OCI-LY7 (cell line): ENCODE measurements around the gene ZNF831. TPM values are rescaled to one million over a fixed set of nuclear protein-coding genes. Genes with fewer than 3 reads are reported as not detected.

ENCODE experiments used
- BruUV-seq: library from RNA; stranded (reverse); fragments of 400-500 nt; replicated peaks from 2 replicates; lab custom pipeline; 2021; lab: Mats Ljungman, UMichigan
- CTCF ChIA-PET: fragments of 300-600 bp; sonication (Branson Sonifier 250); formaldehyde crosslinking; loops from one replicate; lab custom pipeline; 2022; ENCODE audit warnings: antibody characterized with exemption; ENCODE audit not compliant: unreplicated experiment; lab: Charles Lee
- POLR2A ChIA-PET: fragments of 300-600 bp; sonication (Branson Sonifier 250); formaldehyde crosslinking; loops from one replicate; lab custom pipeline; 2022; ENCODE audit warnings: antibody characterized with exemption; lab: Charles Lee
- DNase-seq: peaks from one replicate; pipeline ENCODE4 v3.0.0-alpha.2; 2015; ENCODE audit warnings: low spot score
- H2AFZ ChIP-seq: fragments of 200-600 bp; sonication (generic), shearing (Covaris generic); 2 replicates; pipeline ENCODE4 v1.6.1; 2014; ENCODE audit warnings: mild to moderate bottlenecking, antibody characterized with exemption, low read length, moderate library complexity
- H3K27ac ChIP-seq: fragments of 200-600 bp; sonication (generic); 2 replicates; pipeline ENCODE4 v1.5.1; 2014; ENCODE audit warnings: mixed run types, low read depth, mild to moderate bottlenecking, moderate library complexity, low read length, inconsistent platforms; ENCODE audit not compliant: poor library complexity, severe bottlenecking
- H3K36me3 ChIP-seq: fragments of 200-600 bp; sonication (generic); 2 replicates; pipeline ENCODE4 v1.6.1; 2014; ENCODE audit warnings: mild to moderate bottlenecking, antibody characterized with exemption, low read length, moderate library complexity, mixed read lengths; ENCODE audit not compliant: insufficient read depth
- H3K4me1 ChIP-seq: fragments of 200-600 bp; sonication (generic); 2 replicates; pipeline ENCODE4 v1.5.1; 2014; ENCODE audit warnings: mild to moderate bottlenecking, low read length; ENCODE audit not compliant: insufficient read depth, poor library complexity, severe bottlenecking
- H3K4me2 ChIP-seq: fragments of 200-600 bp; sonication (generic); 2 replicates; pipeline ENCODE4 v1.6.1; 2014; ENCODE audit warnings: mild to moderate bottlenecking, low read length
- H3K4me3 ChIP-seq: fragments of 200-600 bp; sonication (generic); 2 replicates; pipeline ENCODE4 v1.5.1; 2014; ENCODE audit warnings: mild to moderate bottlenecking, low read depth, low read length; ENCODE audit not compliant: poor library complexity, severe bottlenecking
- H3K79me2 ChIP-seq: fragments of 200-600 bp; sonication (generic); 2 replicates; pipeline ENCODE4 v1.6.1; 2016; ENCODE audit warnings: low read depth, mild to moderate bottlenecking, low read length, moderate library complexity, mixed read lengths; ENCODE audit not compliant: insufficient read depth
- H3K9me2 ChIP-seq: fragments of 200-600 bp; sonication (generic); 2 replicates; pipeline ENCODE4 v1.6.1; 2016; ENCODE audit warnings: mild to moderate bottlenecking, low read length, mixed read lengths; ENCODE audit not compliant: insufficient read depth
- H3K9me3 ChIP-seq: fragments of 200-600 bp; sonication (generic); 2 replicates; pipeline ENCODE4 v1.6.1; 2014; ENCODE audit warnings: mild to moderate bottlenecking, mixed run types, low read length, mixed read lengths
- H4K20me1 ChIP-seq: fragments of 200-600 bp; sonication (generic); 2 replicates; pipeline ENCODE4 v1.6.1; 2014; ENCODE audit warnings: mild to moderate bottlenecking, antibody characterized with exemption, low read length, moderate library complexity, mixed read lengths; ENCODE audit not compliant: insufficient read depth
- CTCF ChIP-seq: fragments of 200-600 bp; sonication (generic); conservative IDR thresholded peaks from 2 replicates; pipeline ENCODE4 v1.5.1; 2014; ENCODE audit warnings: mild to moderate bottlenecking, antibody characterized with exemption, low read length, moderate library complexity, mixed read lengths
- EZH2phosphoT487 ChIP-seq: fragments of 200-600 bp; sonication (generic); IDR thresholded peaks from 2 replicates; pipeline ENCODE4 v1.6.1; 2018; ENCODE audit warnings: low read depth, borderline replicate concordance, mild to moderate bottlenecking, mixed run types, antibody characterized with exemption, low read length, moderate library complexity, mixed read lengths
- intact Hi-C: fragments of 100-400 bp; cut with micrococcal nuclease; formaldehyde crosslinking; loops from one replicate; pipeline ENCODE4 v1.10.0; 2022; ENCODE audit not compliant: unreplicated experiment
- total RNA-seq, 2 experiments: library from RNA; depleted of rRNA in 1 of 2; stranded (reverse); fragments of >200 nt in 1 of 2; shearing (Covaris generic) in 1 of 2; gene quantifications; 2 replicates each; pipeline ENCODE4 v1.2.3, GENCODE V29; 2014 to 2022

The ZNF831 gene
- total RNA-seq, 2 experiments from 2014 or later, result 5.9 to 6.3 TPM

- H2AFZ ChIP-seq, result no peak overlapping the region
- BruUV-seq, result no TSS peak
- no peak for DNase-seq
- intact Hi-C loops, result no loop called here
- peaks cover 8% of the 10 kb centered on the region for H3K4me1 ChIP-seq
- H3K27ac ChIP-seq, result no peak overlapping the region
- H3K9me3 ChIP-seq, result no peaks in the 10 kb centered on the region
- no peaks in the 10 kb centered on the region for H3K9me2 ChIP-seq
- no peaks in the 10 kb centered on the region for H4K20me1 ChIP-seq
- no peaks in the 10 kb centered on the region for H3K79me2 ChIP-seq
- POLR2A ChIA-PET, result interaction anchor here (0.8 to 1.3 kb wide), 2 partner anchors 29 to 174 kb away, joined by 3 to 5 read pairs; no protein-coding TSS in a partner anchor
- CTCF ChIA-PET, result interaction anchor here (1.0 kb wide), 1 partner anchor 43 kb away, joined by 3 read pairs; no protein-coding TSS in a partner anchor
- no peak overlapping the region for H3K4me2 ChIP-seq
- H3K4me3 ChIP-seq, result no peak overlapping the region
- TF ChIP-seq EZH2phosphoT487 (no peak), CTCF (no peak)
- H3K36me3 ChIP-seq, result no peaks in the 10 kb centered on the region
Measured at GRCh38 chr20:59152559-59153354, 10.9 kb upstream of the ZNF831 start.

- intact Hi-C loops, result no loop called here
- Histone ChIP-seq H3K36me3 (no peaks in the 10 kb centered on the region), H3K79me2 (no peaks in the 10 kb centered on the region), H3K4me3 (no peak overlapping the region), H2AFZ (no peak overlapping the region), H3K27ac (no peak overlapping the region), H3K4me1 (peaks cover 8% of the 10 kb centered on the region), H3K9me2 (no peaks in the 10 kb centered on the region), H3K9me3 (no peaks in the 10 kb centered on the region), H4K20me1 (no peaks in the 10 kb centered on the region), H3K4me2 (no peak overlapping the region)
- CTCF ChIA-PET, result no interaction called here
- BruUV-seq, result no TSS peak
- TF ChIP-seq EZH2phosphoT487 (no peak), CTCF (no peak)
- POLR2A ChIA-PET, result interaction anchor here (0.8 to 1.3 kb wide), 2 partner anchors 30 to 175 kb away, joined by 3 to 5 read pairs; no protein-coding TSS in a partner anchor
- DNase-seq, result no peak
Measured at GRCh38 chr20:59153355-59153681, 10.3 kb upstream of the ZNF831 start.

- POLR2A ChIA-PET, result interaction anchor here (0.8 to 1.3 kb wide), 2 partner anchors 30 to 175 kb away, joined by 3 to 5 read pairs; no protein-coding TSS in a partner anchor
- no peaks in the 10 kb centered on the region for H3K79me2 ChIP-seq
- H4K20me1 ChIP-seq, result no peaks in the 10 kb centered on the region
- BruUV-seq, result no TSS peak
- H2AFZ ChIP-seq, result no peak overlapping the region
- H3K9me3 ChIP-seq, result no peaks in the 10 kb centered on the region
- H3K36me3 ChIP-seq, result no peaks in the 10 kb centered on the region
- no peak overlapping the region for H3K4me2 ChIP-seq
- peak; percentile 19 for DNase-seq
- H3K4me3 ChIP-seq, result no peak overlapping the region
- peaks cover 8% of the 10 kb centered on the region for H3K4me1 ChIP-seq
- CTCF ChIA-PET, result no interaction called here
- no peak for TF ChIP-seq CTCF
- no peak for TF ChIP-seq EZH2phosphoT487
- no peaks in the 10 kb centered on the region for H3K9me2 ChIP-seq
- no peak overlapping the region for H3K27ac ChIP-seq
- intact Hi-C loops, result no loop called here
Measured at GRCh38 chr20:59153832-59154231, 9.8 kb upstream of the ZNF831 start.
